Stimulated activated naive CD8-positive, alpha-beta T cell treated with anti-CD3 and anti-CD28 coated beads, Interleukin-15, Interleukin-2, amounts not matched to agents 100 U/mL and 50 U/mL, for 24 hours (primary cell): ENCODE results near the gene ZNF45.
"Not testable (repeated sequence)": the region's sequence is repeated elsewhere in the genome, so short reads cannot be mapped to it uniquely, and the experiment has no call there.

Experiments
- ATAC-seq: fragments of 150-1000 bp; cut with Tn5 transposase; one replicate; pipeline ENCODE4 v1.10.0; 2021
- DNase-seq: peaks from one replicate; pipeline ENCODE4 v3.0.0; 2021

Gene ZNF45

GRCh38 chr19:43934985-43935708 lies at the start of gene ZNF45:
Gene ZNF45 (minus strand): TSS chr19:43935282. CDS start chr19:43922185, 13,097 bp downstream.
- peak; percentile 89 for DNase-seq
- ATAC-seq = peak; percentile 97

GRCh38 chr19:43984687-43985000 lies 49.6 kb upstream of the ZNF45 start:
- ATAC-seq = no peak
- peak; percentile 11 for DNase-seq

GRCh38 chr19:43983912-43984686 lies 49.0 kb upstream of the ZNF45 start, which contains the start of gene ZNF155:
Gene ZNF155 (plus strand): TSS chr19:43984188. CDS start chr19:43988544, 4,356 bp downstream.
- DNase-seq (peak; percentile 74), ATAC-seq (peak; percentile 90)

- no peak for DNase-seq
- ATAC-seq = no peak
These were observed 48.4 kb upstream of the ZNF45 start for GRCh38 chr19:43983544-43983911.

- DNase-seq = no peak
- no peak for ATAC-seq
These were observed 41.6 kb upstream of the ZNF45 start for GRCh38 chr19:43976732-43977131.

GRCh38 chr19:43966079-43966694 lies 31.1 kb upstream of the ZNF45 start:
- ATAC-seq (no peak), DNase-seq (no peak)

GRCh38 chr19:43960411-43960810 lies 25.3 kb upstream of the ZNF45 start:
- ATAC-seq (no peak), DNase-seq (no peak)

GRCh38 chr19:43957891-43958290 lies 22.8 kb upstream of the ZNF45 start:
- ATAC-seq (no peak), DNase-seq (no peak)

- DNase-seq (no peak), ATAC-seq (no peak)
These were observed 21.7 kb upstream of the ZNF45 start for GRCh38 chr19:43956827-43957226.

GRCh38 chr19:43950834-43951645 lies 16.0 kb upstream of the ZNF45 start, which contains the start of gene ZNF221:
Gene ZNF221 (plus strand): TSS chr19:43951228. CDS start chr19:43962727, 11,499 bp downstream.
- DNase-seq (peak; percentile 73), ATAC-seq (peak; percentile 97)

GRCh38 chr19:43949803-43950202 lies 14.7 kb upstream of the ZNF45 start:
- not testable (repeated sequence) for ATAC-seq

GRCh38 chr19:43947412-43947811 lies 12.3 kb upstream of the ZNF45 start:
- ATAC-seq, DNase-seq: not testable (repeated sequence)

More at GRCh38 chr19:43949803-43950202, 14.7 kb upstream of the ZNF45 start:
- not testable (repeated sequence) for DNase-seq

- DNase-seq (no peak), ATAC-seq (no peak)
These were observed 6.1 kb upstream of the ZNF45 start for GRCh38 chr19:43941209-43941608.

GRCh38 chr19:43940719-43941118 lies 5.6 kb upstream of the ZNF45 start:
- no peak for DNase-seq
- no peak for ATAC-seq

- DNase-seq (no peak), ATAC-seq (no peak)
These were observed 4.6 kb upstream of the ZNF45 start for GRCh38 chr19:43939557-43940260.

- DNase-seq (no peak), ATAC-seq (no peak)
These were observed 1.1 kb upstream of the ZNF45 start for GRCh38 chr19:43936188-43936587.

- DNase-seq (no peak), ATAC-seq (no peak)
These were observed 762 bp downstream of the ZNF45 start for GRCh38 chr19:43934055-43934984.

- DNase-seq = no peak
- ATAC-seq = no peak
These were observed 6.3 kb downstream of the ZNF45 start for GRCh38 chr19:43928820-43929219.

- ATAC-seq (no peak), DNase-seq (no peak)
These were observed 11.2 kb downstream of the ZNF45 start for GRCh38 chr19:43923875-43924274.

- DNase-seq (no peak), ATAC-seq (no peak)
These were observed 21.0 kb downstream of the ZNF45 start for GRCh38 chr19:43914051-43914450.
